GM12878 (cell line): ENCODE measurements around the gene PCCB. TPM values are rescaled to one million over a fixed set of nuclear protein-coding genes. Genes with fewer than 3 reads are reported as not detected.

Experiments
- ATAC-seq: fragments of 200-7000 bp; cut with Tn5 transposase; 3 replicates; pipeline ENCODE4 v1.9.1; 2020; ENCODE audit warnings: mild to moderate bottlenecking, moderate library complexity
- BruUV-seq: library from RNA; stranded (reverse); fragments of 400-500 nt; replicated peaks from 2 replicates; lab custom pipeline; 2021; lab: Mats Ljungman, UMichigan
- CTCF ChIA-PET: fragments of 300-600 bp; sonication (Branson Sonifier 250); formaldehyde crosslinking; extraction: SDS; loops from one replicate; lab custom pipeline; 2021; ENCODE audit warnings: inconsistent platforms; lab: Yijun Ruan, JAX
- POLR2A ChIA-PET: fragments of 350-600 bp; formaldehyde crosslinking; extraction: SDS; loops from one replicate; lab custom pipeline; 2021; ENCODE audit warnings: inconsistent platforms; lab: Charles Lee
- RAD21 ChIA-PET: fragments of 300-600 bp; sonication (Branson Sonifier 250); formaldehyde crosslinking; loops from one replicate; lab custom pipeline; 2023; ENCODE audit warnings: antibody characterized with exemption; ENCODE audit not compliant: unreplicated experiment; lab: Charles Lee
- SMC1A ChIA-PET: fragments of 300-600 bp; sonication (Branson Sonifier 250); formaldehyde crosslinking; loops from one replicate; lab custom pipeline; 2023; ENCODE audit not compliant: unreplicated experiment, uncharacterized antibody; lab: Charles Lee
- DNase-seq: peaks from one replicate; pipeline ENCODE4 v3.0.0-alpha.2; 2011; ENCODE audit warnings: low read depth, low spot score
- FAIRE-seq: peaks from 3 replicates; lab custom pipeline; 2011; peaks lifted over from hg19 to GRCh38; lab: Jason Lieb, UNC
- H2AFZ ChIP-seq: 2 replicates; pipeline ENCODE4 v1.6.0; 2011; ENCODE audit warnings: low read depth, low read length, control low read depth; ENCODE audit not compliant: control insufficient read depth
- H3K27ac ChIP-seq: 2 replicates; pipeline ENCODE4 v1.5.1; 2011; ENCODE audit warnings: control low read depth; ENCODE audit not compliant: control insufficient read depth, insufficient read depth
- H3K27me3 ChIP-seq, 2 experiments: replicated peaks in 1 of 2; 2 replicates each; pipeline versions ENCODE4 v1.6.0 to v1.6.1; 2011; ENCODE audit warnings: low read length in 1 of 2; ENCODE audit not compliant: control insufficient read depth in 2 of 2, insufficient read depth in 2 of 2
- H3K36me3 ChIP-seq, 2 experiments: 2 replicates each; pipeline ENCODE4 v1.5.1; 2011; ENCODE audit warnings: low read length in 1 of 2; ENCODE audit not compliant: control insufficient read depth in 2 of 2, insufficient read depth in 2 of 2
- H3K4me1 ChIP-seq: 2 replicates; pipeline ENCODE4 v1.6.1; 2011; ENCODE audit warnings: mild to moderate bottlenecking, low read length, moderate library complexity, mixed read lengths; ENCODE audit not compliant: control insufficient read depth, insufficient read depth
- H3K4me2 ChIP-seq: 2 replicates; pipeline ENCODE4 v1.6.0; 2011; ENCODE audit warnings: control low read depth; ENCODE audit not compliant: control insufficient read depth, insufficient read depth
- H3K4me3 ChIP-seq: fragments of 200-600 bp; sonication (generic); 2 replicates; pipeline ENCODE4 v1.5.1; 2016
- H3K79me2 ChIP-seq: 2 replicates; pipeline ENCODE4 v1.6.0; 2011; ENCODE audit warnings: low read length; ENCODE audit not compliant: control insufficient read depth, insufficient read depth
- H3K9ac ChIP-seq: 2 replicates; pipeline ENCODE4 v1.8.0; 2011; ENCODE audit warnings: low read length, control low read depth, mixed read lengths; ENCODE audit not compliant: control insufficient read depth, insufficient read depth
- H3K9me3 ChIP-seq: replicated peaks from 3 replicates; pipeline ENCODE4 v1.5.1; 2011; ENCODE audit warnings: mild to moderate bottlenecking, low read length; ENCODE audit not compliant: control insufficient read depth, insufficient read depth
- H4K20me1 ChIP-seq: 2 replicates; pipeline ENCODE4 v1.6.0; 2011; ENCODE audit not compliant: control insufficient read depth, insufficient read depth
- E2F4 ChIP-seq: IDR thresholded peaks from 2 replicates; pipeline ENCODE4 v1.6.1; 2012; ENCODE audit warnings: low read depth, low read length, improper control_type of control experiment
- EGR1 ChIP-seq, 2 experiments: IDR thresholded peaks; 1 replicate in 1 of 2; 2 replicates in 1 of 2; pipeline ENCODE4 v1.6.1; 2011 to 2012; ENCODE audit warnings: low read depth in 2 of 2, low read length in 2 of 2, borderline replicate concordance in 1 of 2, mild to moderate bottlenecking in 1 of 2, moderate library complexity in 1 of 2
- HDGF ChIP-seq: fragments of 450-650 bp; IDR thresholded peaks from 2 replicates; pipeline ENCODE4 v1.6.1; 2016; ENCODE audit warnings: antibody characterized with exemption
- JUNB ChIP-seq: IDR thresholded peaks from 2 replicates; pipeline ENCODE4 v1.6.1; 2016; ENCODE audit warnings: antibody characterized with exemption, mild to moderate bottlenecking
- MAX ChIP-seq: IDR thresholded peaks from 2 replicates; pipeline ENCODE4 v1.6.1; 2012; ENCODE audit warnings: low read depth, low read length, improper control_type of control experiment
- NFXL1 ChIP-seq: fragments of 450-650 bp; IDR thresholded peaks from 2 replicates; pipeline ENCODE4 v1.6.1; 2017; ENCODE audit warnings: antibody characterized with exemption, mild to moderate bottlenecking, borderline replicate concordance
- PAX8 ChIP-seq: fragments of 450-650 bp; IDR thresholded peaks from 2 replicates; pipeline ENCODE4 v1.6.1; 2017; ENCODE audit warnings: mild to moderate bottlenecking, moderate library complexity
- RELA ChIP-seq: fragments of 450-650 bp; IDR thresholded peaks from 2 replicates; pipeline ENCODE4 v1.8.0; 2014; ENCODE audit warnings: borderline replicate concordance; ENCODE audit not compliant: partially characterized antibody
- SRF ChIP-seq, 2 experiments: IDR thresholded peaks; 2 replicates each; pipeline ENCODE4 v1.6.1; 2011; ENCODE audit warnings: low read depth in 2 of 2, low read length in 2 of 2, mild to moderate bottlenecking in 1 of 2, moderate library complexity in 1 of 2
- WRNIP1 ChIP-seq: IDR thresholded peaks from 2 replicates; pipeline ENCODE4 v1.6.1; 2011; ENCODE audit warnings: low read depth, low read length, improper control_type of control experiment, borderline replicate concordance
- WGBS: methylation state at CpG from one replicate; pipeline ENCODE4 v1.1.6; 2016; ENCODE audit warnings: low lambda C conversion rate; ENCODE audit not compliant: insufficient replicate concordance, insufficient coverage; ENCODE audit errors: missing lambda C conversion rate; 5-methylcytosine and 5-hydroxymethylcytosine counted together
- in situ Hi-C: fragments of 300-500 bp; cut with MboI; formaldehyde crosslinking; loops from 9 replicates; pipeline ENCODE4 v1.14.3; 2018; ENCODE audit warnings: mixed read lengths
- intact Hi-C: fragments of 100-400 bp; cut with micrococcal nuclease; formaldehyde crosslinking; loops from one replicate; pipeline ENCODE4 v1.14.2; 2022; ENCODE audit not compliant: unreplicated experiment
- polyA plus RNA-seq, 11 experiments: library from polyadenylated mRNA; depleted of rRNA in 4 of 11; unstranded in 6 of 11; stranded (reverse) in 5 of 11; fragments of >200 nt; fragmentation: Nextera tagmentation in 4 of 11; fragmentation: Illumina TruSeq in 1 of 11; extraction: Ambion mirVana in 4 of 11; extraction: Trizol in 1 of 11; gene quantifications; 1 replicate in 1 of 11; 2 replicates in 10 of 11; pipeline versions ENCODE4 v1.2.1 to v1.2.3, GENCODE V29; 2011 to 2016; ENCODE audit warnings: inconsistent platforms in 2 of 11, missing spikeins in 2 of 11, low read depth in 1 of 11
- total RNA-seq, 4 experiments: library from RNA; depleted of rRNA in 3 of 4; stranded (reverse); fragments of >200 nt in 3 of 4; fragmentation: Illumina TruSeq in 1 of 4; extraction: Trizol in 1 of 4; gene quantifications; 2 replicates each; pipeline versions ENCODE4 v1.2.1 to v1.2.3, GENCODE V29; 2013 to 2021
- TF ChIP-seq, protein P1 (sequence below): fragments of 450-650 bp; IDR thresholded peaks from 2 replicates; pipeline ENCODE4 v1.6.1; 2017; ENCODE audit warnings: mild to moderate bottlenecking
- TF ChIP-seq, protein P2 (sequence below): fragments of 450-650 bp; IDR thresholded peaks from 2 replicates; pipeline ENCODE4 v1.6.1; 2017; ENCODE audit warnings: antibody characterized with exemption, mild to moderate bottlenecking, moderate library complexity
- TF ChIP-seq, protein P3 (sequence below): fragments of 450-650 bp; IDR thresholded peaks from 2 replicates; pipeline ENCODE4 v1.6.1; 2017; ENCODE audit warnings: borderline replicate concordance

Gene PCCB
- total and polyA plus RNA-seq, 10 of the 15 experiments (the other 5 are each of a cell fraction or from before 2014, with no cell fraction given): 67.2 to 133 (median 86.9) TPM

DNA sequence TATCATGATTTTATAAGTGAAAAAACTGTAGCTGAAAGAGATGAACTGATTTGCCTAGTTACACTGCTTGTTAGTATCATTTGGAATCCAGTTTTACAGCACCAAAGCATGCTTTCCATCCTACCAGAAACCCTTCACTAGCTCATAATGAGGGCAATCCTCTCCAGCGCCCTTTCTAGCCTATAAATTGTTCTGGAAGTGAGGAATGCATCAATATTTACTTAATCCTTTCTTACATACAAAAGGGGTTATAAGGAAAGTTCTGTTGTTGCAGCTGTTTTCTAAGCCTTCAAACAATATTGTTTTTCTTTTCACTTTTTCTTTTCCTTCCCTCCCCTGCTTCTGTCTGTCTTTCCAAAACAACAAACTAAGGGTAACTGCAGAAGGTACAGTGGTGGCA lies 11.0 kb upstream of the PCCB start:
- CTCF ChIA-PET: interaction anchor here (0.9 to 1.4 kb wide), 2 partner anchors 162 to 164 kb away, joined by 3 read pairs; no protein-coding TSS in a partner anchor
- RAD21 ChIA-PET: no interaction called here
- Histone ChIP-seq H3K4me1 (no peaks in the 10 kb centered on the region), H2AFZ (no peak overlapping the region), H3K9me3 (no peaks in the 10 kb centered on the region), H3K79me2 (no peaks in the 10 kb centered on the region), H4K20me1 (no peaks in the 10 kb centered on the region), H3K9ac (no peak overlapping the region), H3K27ac (no peak overlapping the region), H3K4me2 (no peak overlapping the region), H3K4me3 (no peak overlapping the region), H3K36me3 (no peaks in the 10 kb centered on the region), H3K27me3 (peaks cover 0 to 3% of the 10 kb centered on the region in 2 experiments; a peak in 2 of 4 replicates)
- 4% methylated on average over 1 of the region's 1 CpG for WGBS
- no TSS peak for BruUV-seq
- in situ Hi-C loops: no loop called here
- no peak for ATAC-seq
- POLR2A ChIA-PET: interaction anchor here (0.7 kb wide), 1 partner anchor 28 kb away, joined by 4 read pairs; no protein-coding TSS in a partner anchor
- no peak for DNase-seq
- FAIRE-seq: no peak
- SMC1A ChIA-PET: interaction anchor here (0.6 to 1.4 kb wide), 2 partner anchors 152 to 160 kb away, joined by 3 read pairs; no protein-coding TSS in a partner anchor
- intact Hi-C loops: no loop called here
- TF ChIP-seq WRNIP1 (no peak), JUNB (no peak), EGR1 (IDR thresholded peaks at IDR 0.05; ENCODE audit: borderline replicate concordance in 1 of 2, low read depth in 2 of 2, low read length in 2 of 2) (no peak), SRF (IDR thresholded peaks at IDR 0.05; ENCODE audit: low read depth in 2 of 2, low read length in 2 of 2) (no peak), MAX (no peak), E2F4 (no peak), PAX8 (no peak), NFXL1 (no peak), HDGF (no peak), RELA (no peak)
- TF ChIP-seq, protein P1, sequence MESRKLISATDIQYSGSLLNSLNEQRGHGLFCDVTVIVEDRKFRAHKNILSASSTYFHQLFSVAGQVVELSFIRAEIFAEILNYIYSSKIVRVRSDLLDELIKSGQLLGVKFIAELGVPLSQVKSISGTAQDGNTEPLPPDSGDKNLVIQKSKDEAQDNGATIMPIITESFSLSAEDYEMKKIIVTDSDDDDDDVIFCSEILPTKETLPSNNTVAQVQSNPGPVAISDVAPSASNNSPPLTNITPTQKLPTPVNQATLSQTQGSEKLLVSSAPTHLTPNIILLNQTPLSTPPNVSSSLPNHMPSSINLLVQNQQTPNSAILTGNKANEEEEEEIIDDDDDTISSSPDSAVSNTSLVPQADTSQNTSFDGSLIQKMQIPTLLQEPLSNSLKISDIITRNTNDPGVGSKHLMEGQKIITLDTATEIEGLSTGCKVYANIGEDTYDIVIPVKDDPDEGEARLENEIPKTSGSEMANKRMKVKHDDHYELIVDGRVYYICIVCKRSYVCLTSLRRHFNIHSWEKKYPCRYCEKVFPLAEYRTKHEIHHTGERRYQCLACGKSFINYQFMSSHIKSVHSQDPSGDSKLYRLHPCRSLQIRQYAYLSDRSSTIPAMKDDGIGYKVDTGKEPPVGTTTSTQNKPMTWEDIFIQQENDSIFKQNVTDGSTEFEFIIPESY: no peak
- TF ChIP-seq, protein P2, sequence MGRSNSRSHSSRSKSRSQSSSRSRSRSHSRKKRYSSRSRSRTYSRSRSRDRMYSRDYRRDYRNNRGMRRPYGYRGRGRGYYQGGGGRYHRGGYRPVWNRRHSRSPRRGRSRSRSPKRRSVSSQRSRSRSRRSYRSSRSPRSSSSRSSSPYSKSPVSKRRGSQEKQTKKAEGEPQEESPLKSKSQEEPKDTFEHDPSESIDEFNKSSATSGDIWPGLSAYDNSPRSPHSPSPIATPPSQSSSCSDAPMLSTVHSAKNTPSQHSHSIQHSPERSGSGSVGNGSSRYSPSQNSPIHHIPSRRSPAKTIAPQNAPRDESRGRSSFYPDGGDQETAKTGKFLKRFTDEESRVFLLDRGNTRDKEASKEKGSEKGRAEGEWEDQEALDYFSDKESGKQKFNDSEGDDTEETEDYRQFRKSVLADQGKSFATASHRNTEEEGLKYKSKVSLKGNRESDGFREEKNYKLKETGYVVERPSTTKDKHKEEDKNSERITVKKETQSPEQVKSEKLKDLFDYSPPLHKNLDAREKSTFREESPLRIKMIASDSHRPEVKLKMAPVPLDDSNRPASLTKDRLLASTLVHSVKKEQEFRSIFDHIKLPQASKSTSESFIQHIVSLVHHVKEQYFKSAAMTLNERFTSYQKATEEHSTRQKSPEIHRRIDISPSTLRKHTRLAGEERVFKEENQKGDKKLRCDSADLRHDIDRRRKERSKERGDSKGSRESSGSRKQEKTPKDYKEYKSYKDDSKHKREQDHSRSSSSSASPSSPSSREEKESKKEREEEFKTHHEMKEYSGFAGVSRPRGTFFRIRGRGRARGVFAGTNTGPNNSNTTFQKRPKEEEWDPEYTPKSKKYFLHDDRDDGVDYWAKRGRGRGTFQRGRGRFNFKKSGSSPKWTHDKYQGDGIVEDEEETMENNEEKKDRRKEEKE: no peak
- TF ChIP-seq, protein P3, sequence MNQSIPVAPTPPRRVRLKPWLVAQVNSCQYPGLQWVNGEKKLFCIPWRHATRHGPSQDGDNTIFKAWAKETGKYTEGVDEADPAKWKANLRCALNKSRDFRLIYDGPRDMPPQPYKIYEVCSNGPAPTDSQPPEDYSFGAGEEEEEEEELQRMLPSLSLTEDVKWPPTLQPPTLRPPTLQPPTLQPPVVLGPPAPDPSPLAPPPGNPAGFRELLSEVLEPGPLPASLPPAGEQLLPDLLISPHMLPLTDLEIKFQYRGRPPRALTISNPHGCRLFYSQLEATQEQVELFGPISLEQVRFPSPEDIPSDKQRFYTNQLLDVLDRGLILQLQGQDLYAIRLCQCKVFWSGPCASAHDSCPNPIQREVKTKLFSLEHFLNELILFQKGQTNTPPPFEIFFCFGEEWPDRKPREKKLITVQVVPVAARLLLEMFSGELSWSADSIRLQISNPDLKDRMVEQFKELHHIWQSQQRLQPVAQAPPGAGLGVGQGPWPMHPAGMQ: no peak
